Cardiac muscle cell (in vitro differentiated cells and primary cell): ENCODE measurements around the gene RIMS4. TPM values are rescaled to one million over a fixed set of nuclear protein-coding genes. Genes with fewer than 3 reads are reported as not detected.

Experiments used
- DNase-seq, 2 donors: peaks; one replicate each; pipeline versions ENCODE4 v3.0.0 to v3.0.0-alpha.2; 2010 to 2017; ENCODE audit warnings: low read depth in 1 of 2, low spot score in 1 of 2
- H3K27ac ChIP-seq: fragments of 200-600 bp; sonication (generic); 2 replicates; pipeline ENCODE4 v1.5.1; 2016
- H3K27me3 ChIP-seq: fragments of 200-600 bp; sonication (generic); 2 replicates; pipeline ENCODE4 v1.6.0; 2016; ENCODE audit warnings: control low read depth
- H3K36me3 ChIP-seq: fragments of 200-600 bp; sonication (generic); 2 replicates; pipeline ENCODE4 v1.5.1; 2016; ENCODE audit warnings: control low read depth
- H3K4me1 ChIP-seq: fragments of 200-600 bp; sonication (generic); 2 replicates; pipeline ENCODE4 v1.8.1; 2017; ENCODE audit warnings: low read depth, mild to moderate bottlenecking, mixed run types
- H3K4me3 ChIP-seq: fragments of 200-600 bp; sonication (generic); 2 replicates; pipeline ENCODE4 v1.5.1; 2016; ENCODE audit warnings: mild to moderate bottlenecking
- H3K9me3 ChIP-seq: fragments of 200-600 bp; sonication (generic); 2 replicates; pipeline ENCODE4 v1.5.1; 2017; ENCODE audit warnings: low read depth, mild to moderate bottlenecking, control low read depth
- CTCF ChIP-seq: IDR thresholded peaks from 2 replicates; pipeline ENCODE4 v1.5.1; 2012; ENCODE audit warnings: low read depth, mild to moderate bottlenecking, low read length
- polyA plus RNA-seq: library from polyadenylated mRNA; unstranded; fragments of >200 nt; fragmentation: Nextera tagmentation; extraction: Ambion mirVana; gene quantifications from 2 replicates; pipeline ENCODE4 v1.2.1, GENCODE V29; 2016
- total RNA-seq: library from RNA; depleted of rRNA; stranded (reverse); fragments of >200 nt; gene quantifications from 2 replicates; pipeline ENCODE4 v1.2.3, GENCODE V29; 2016

RIMS4 gene
- total RNA-seq: 4.3 and 5.3 TPM in 2 replicates
- 2.0 and 3.6 TPM in 2 replicates for polyA plus RNA-seq

- H3K27ac ChIP-seq: no peak within 1 kb of the TSS
- H3K27me3 ChIP-seq: peaks cover 59% of the 10 kb centered on the region
- no peaks in the 10 kb centered on the region for H3K9me3 ChIP-seq
- no peak for TF ChIP-seq CTCF
- H3K4me1 ChIP-seq: peaks cover 14% of the 10 kb centered on the region
- no peaks in the 10 kb centered on the region for H3K36me3 ChIP-seq
- DNase-seq: peak; percentile 11 to 79
- H3K4me3 ChIP-seq: peak within 1 kb of the TSS; percentile 50
These were observed at the start of gene RIMS4 for GRCh38 chr20:44810391-44811149. Gene RIMS4, minus strand, starts transcription at chr20:44810546. Its CDS starts 275 bp downstream, at chr20:44810271.

GRCh38 chr20:44858606-44859360, 48.4 kb upstream of the RIMS4 start:
- no peaks in the 10 kb centered on the region for H3K9me3 ChIP-seq
- DNase-seq: peak in 1 of 2 donors; percentile 10
- H3K27me3 ChIP-seq: no peaks in the 10 kb centered on the region

GRCh38 chr20:44856856-44857448, 46.6 kb upstream of the RIMS4 start:
- DNase-seq: peak in 1 of 2 donors; percentile 4
- no peaks in the 10 kb centered on the region for H3K9me3 ChIP-seq
- H3K27me3 ChIP-seq: no peaks in the 10 kb centered on the region

More at GRCh38 chr20:44858606-44859360, 48.4 kb upstream of the RIMS4 start:
- no peak for TF ChIP-seq CTCF
- Histone ChIP-seq H3K4me1 (peaks cover 8% of the 10 kb centered on the region), H3K27ac (no peak overlapping the region), H3K4me3 (no peak overlapping the region), H3K36me3 (no peaks in the 10 kb centered on the region)

GRCh38 chr20:44856442-44856841, 46.1 kb upstream of the RIMS4 start:
- Histone ChIP-seq H3K4me1 (no peaks in the 10 kb centered on the region), H3K27me3 (no peaks in the 10 kb centered on the region), H3K9me3 (no peaks in the 10 kb centered on the region), H3K27ac (no peak overlapping the region), H3K36me3 (no peaks in the 10 kb centered on the region), H3K4me3 (no peak overlapping the region)
- DNase-seq: no peak
- no peak for TF ChIP-seq CTCF

More at GRCh38 chr20:44856856-44857448, 46.6 kb upstream of the RIMS4 start:
- no peaks in the 10 kb centered on the region for H3K36me3 ChIP-seq
- H3K4me3 ChIP-seq: no peak overlapping the region
- H3K4me1 ChIP-seq: no peaks in the 10 kb centered on the region
- no peak for TF ChIP-seq CTCF
- no peak overlapping the region for H3K27ac ChIP-seq

- Histone ChIP-seq H3K27ac (no peak overlapping the region), H3K4me3 (no peak overlapping the region), H3K27me3 (no peaks in the 10 kb centered on the region), H3K9me3 (no peaks in the 10 kb centered on the region), H3K36me3 (no peaks in the 10 kb centered on the region), H3K4me1 (no peaks in the 10 kb centered on the region)
- no peak for DNase-seq
- no peak for TF ChIP-seq CTCF
These were observed 41.2 kb upstream of the RIMS4 start for GRCh38 chr20:44851545-44851944.
